Measurements from ENCODE around the gene TMEM101.
"Not testable (repeated sequence)": the region's sequence is repeated elsewhere in the genome, so short reads cannot be mapped to it uniquely, and the experiment has no call there.

Gene TMEM101

DNA sequence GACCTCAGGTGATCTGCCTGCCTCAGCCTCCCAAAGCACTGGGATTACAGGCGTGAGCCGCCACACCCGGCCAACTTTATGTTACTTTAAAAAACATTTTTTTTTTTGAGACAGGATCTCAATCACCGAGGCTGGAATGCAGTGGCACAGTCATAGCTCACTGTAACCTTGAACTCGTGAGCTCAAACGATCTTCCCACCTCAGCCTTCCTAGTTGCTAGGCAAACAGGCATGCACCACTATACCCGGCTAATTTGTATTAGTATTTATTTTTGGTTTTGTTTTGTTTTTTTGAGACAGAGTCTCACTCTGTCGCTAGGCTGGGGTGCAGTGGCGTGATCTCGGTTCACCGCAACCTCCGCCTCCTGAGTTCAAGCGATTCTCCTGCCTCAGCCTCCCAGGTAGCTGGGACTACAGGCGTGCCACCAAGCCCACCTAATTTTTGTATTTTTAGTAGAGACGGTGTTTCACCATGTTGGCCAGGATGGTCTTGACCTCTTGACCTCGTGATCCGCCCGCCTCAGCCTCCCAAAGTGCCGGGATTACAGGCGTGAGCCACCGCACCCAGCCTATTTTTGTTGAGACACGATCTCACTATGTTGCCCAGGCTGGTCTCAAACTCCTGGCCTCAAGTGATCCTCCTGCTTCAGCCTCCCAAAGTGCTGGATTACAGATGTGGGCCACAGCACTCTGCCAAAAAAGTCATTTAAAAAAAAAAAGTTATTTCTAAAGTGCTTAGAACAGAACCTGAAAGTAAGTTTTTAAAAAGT is 42.1 kb downstream of the TMEM101 start:
- not testable (repeated sequence) for DNase-seq

DNA sequence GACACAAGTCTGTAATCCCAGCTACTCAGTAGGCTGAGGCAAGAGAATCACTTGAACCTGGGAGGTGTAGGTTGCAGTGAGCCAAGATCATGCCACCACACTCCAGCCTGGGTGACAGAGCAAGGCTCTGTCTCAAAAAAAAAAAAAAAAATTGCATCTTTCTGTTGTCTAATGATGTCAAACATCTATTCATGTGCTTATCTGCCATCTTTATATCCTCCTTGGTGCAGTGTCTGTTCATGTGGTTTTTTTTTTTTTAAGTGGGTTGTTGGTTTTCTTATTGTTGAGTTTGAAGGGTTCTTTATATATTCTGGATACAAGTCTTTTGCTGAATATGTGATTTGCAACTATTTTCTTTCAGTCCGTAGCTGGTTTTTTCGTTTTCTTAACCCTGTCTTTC is 43.3 kb downstream of the TMEM101 start:
- DNase-seq: not testable (repeated sequence)

DNA sequence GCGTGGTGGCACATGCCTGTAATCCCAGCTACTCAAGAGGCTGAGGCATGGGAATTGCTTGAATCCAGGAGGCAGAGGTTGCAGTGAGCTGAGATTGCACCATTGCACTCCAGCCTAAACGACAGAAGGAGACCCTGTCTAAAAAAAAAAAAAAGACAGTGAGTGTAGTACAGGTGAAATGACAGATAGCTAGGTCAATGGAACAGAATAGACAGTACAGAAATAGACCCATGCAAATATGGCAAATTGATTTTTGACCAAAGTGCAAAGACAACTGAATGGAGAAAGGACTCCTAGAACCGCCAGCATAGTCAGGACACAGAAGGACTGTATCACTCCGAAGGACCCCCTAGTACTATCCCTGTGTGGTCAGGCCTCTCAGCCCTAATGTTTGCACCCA is 44.4 kb downstream of the TMEM101 start:
- no peak for DNase-seq

DNA sequence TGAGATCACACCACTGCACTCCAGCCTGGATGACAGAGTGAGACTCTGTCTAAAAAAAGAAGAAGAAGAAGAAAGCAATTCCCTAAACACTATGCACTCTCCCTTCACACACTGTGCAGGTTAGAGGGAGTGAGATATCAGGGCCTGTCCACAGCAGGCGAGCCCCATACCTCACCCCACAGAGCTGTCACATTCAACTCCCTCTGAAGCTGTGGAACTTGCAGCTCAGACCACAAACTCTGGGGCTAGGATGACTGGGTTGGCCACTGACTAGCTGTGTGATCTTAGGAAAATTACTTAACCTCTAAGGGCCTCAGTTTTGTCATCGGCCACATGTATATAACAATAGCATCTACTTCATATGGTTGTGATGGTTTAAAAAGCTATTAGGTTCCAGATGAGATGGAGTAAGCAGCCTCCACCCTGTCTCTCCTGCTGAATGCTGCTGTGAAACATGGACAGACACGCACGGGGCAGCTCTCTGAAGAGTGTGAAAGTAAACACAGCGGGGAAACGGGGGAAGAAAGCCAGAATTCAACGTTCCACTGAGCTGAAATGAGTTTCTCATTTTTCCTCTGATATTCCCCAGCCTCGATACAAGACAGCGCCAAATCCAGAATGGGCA is 47.4 kb downstream of the TMEM101 start:
- DNase-seq: no peak

DNA sequence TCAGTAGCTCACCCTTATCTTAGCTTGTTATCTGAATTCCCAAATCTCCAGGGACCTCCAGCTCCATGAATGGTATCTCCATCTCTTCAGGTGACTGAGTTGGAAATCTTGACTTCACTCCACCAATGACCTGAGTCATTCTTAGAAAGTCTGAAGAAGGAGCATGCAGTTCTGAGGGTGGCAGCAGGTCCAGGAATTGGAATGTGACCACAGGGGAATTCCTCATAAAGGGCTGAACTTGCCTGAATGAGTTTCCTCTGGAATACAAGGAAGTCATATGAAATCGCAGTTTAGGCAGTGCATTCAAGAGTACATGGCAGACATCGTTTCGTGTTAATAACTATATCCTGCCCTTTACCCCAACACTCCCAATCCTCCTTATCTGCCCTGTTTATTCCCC is 48.5 kb downstream of the TMEM101 start:
- no peak for DNase-seq

DNA sequence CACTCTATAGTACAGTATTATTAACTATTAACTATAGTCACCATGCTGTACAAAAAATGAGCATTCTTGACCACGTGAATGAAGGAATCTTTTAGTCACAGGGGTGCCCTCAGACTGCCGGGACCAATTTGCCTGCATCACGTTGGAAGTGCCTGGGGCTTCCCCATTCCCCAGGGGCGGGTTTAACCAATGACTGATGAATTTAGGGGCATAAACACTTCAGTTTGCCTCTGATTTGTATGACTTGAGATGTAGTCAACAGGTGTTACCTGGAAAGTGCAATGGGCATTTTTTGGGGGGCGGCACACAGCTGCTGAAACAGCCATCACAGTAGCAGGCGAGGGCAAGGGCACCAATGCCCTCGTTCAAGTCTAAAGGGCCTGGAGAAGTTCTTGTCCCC is 52.3 kb downstream of the TMEM101 start:
- no peak for DNase-seq

DNA sequence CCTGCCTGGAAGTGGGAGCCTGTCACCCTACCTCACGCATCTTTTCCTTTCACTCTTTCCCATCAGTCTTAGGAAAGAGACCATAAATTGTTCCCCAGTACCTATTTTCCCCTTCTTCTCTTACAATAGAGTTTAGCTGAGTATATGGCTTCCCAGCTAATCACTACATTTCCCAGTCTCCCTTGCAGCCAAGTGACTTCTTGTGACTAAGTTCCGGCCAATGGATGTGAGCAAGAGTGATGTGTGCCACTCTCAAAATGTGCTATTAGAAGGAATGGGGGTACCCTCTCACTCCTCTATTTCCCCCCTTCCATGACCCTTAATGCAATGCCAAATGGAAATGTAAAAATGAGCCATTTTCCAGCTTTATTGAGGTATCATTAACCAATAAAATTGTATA is 52.8 kb downstream of the TMEM101 start:
- DNase-seq: no peak

DNA sequence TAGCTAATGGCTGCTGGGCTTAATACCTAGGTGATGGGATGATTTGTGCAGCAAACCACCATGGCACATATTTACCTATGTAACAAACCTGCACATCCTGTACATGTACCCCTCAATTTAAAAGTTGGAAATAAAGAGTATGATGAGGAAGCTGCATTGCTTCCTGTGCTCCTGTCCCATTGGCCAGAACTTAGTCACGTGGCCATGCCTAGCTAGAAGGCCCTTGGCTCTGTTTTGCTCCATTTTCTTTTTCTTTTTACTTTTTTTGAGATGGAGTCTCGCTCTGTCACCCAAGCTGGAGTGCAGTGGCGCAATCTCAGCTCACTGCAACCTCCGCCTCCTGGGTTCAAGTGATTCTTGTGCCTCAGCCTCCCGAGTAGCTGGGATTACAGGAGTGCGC is 53.5 kb downstream of the TMEM101 start:
- DNase-seq: not testable (repeated sequence)
